ENCODE results near the gene FBXO22.

FBXO22 gene

GRCh38 chr15:75924576-75924975 lies 20.9 kb downstream of the FBXO22 start:
- Histone ChIP-seq H3K36me3 (ENCODE audit: control insufficient read depth in 2 of 2, insufficient read depth in 1 of 2, low read length in 2 of 2) (peaks cover 33 to 74% of the 10 kb centered on the region in 2 experiments), H3K4me1 (ENCODE audit: control insufficient read depth, insufficient read depth, low read length) (peaks cover 4% of the 10 kb centered on the region), H3K9me3 (ENCODE audit: control insufficient read depth, insufficient read depth, low read depth, low read length) (no peaks in the 10 kb centered on the region), H3K4me3 (ENCODE audit: low read depth, low read length) (no peak overlapping the region), H3K27ac (ENCODE audit: extremely low read depth, low read depth, low read length) (no peak overlapping the region)
- ChIA-PET CTCF (interaction anchor here (0.7 to 2.0 kb wide), 5 partner anchors 13 to 226 kb away, joined by 3 to 8 read pairs (median 3); no protein-coding TSS in a partner anchor), POLR2A (no interaction called here)
- TF ChIP-seq ZNF610 (tag by site-specific recombination; IDR thresholded peaks at IDR 0.05; ENCODE audit: borderline replicate concordance) (no peak), ZNF239 (tag by site-specific recombination; IDR thresholded peaks at IDR 0.05) (no peak), PRDM4 (tag by site-specific recombination; IDR thresholded peaks at IDR 0.05) (no peak), ZNF830 (tag by site-specific recombination; IDR thresholded peaks at IDR 0.05; ENCODE audit: low read depth) (no peak), ZBTB1 (tag by site-specific recombination; IDR thresholded peaks at IDR 0.05) (no peak), ZNF18 (tag by site-specific recombination; IDR thresholded peaks at IDR 0.05) (no peak), ZNF768 (tag by site-specific recombination; IDR thresholded peaks at IDR 0.05) (no peak), ZNF785 (tag by site-specific recombination; IDR thresholded peaks at IDR 0.05) (no peak), ZSCAN18 (tag by site-specific recombination; IDR thresholded peaks at IDR 0.05) (no peak), ZIC2 (tag by site-specific recombination; IDR thresholded peaks at IDR 0.05) (no peak), ZNF692 (tag by site-specific recombination; IDR thresholded peaks at IDR 0.05) (no peak), GLIS2 (tag by site-specific recombination; IDR thresholded peaks at IDR 0.05) (no peak), WT1 (tag by site-specific recombination; IDR thresholded peaks at IDR 0.05) (no peak), ZNF394 (tag by site-specific recombination; IDR thresholded peaks at IDR 0.05; ENCODE audit: borderline replicate concordance) (no peak), ZNF37A (tag by site-specific recombination; IDR thresholded peaks at IDR 0.05) (no peak)

- Histone ChIP-seq H3K27ac (ENCODE audit: extremely low read depth, low read depth, low read length) (no peak overlapping the region), H3K9me3 (ENCODE audit: control insufficient read depth, insufficient read depth, low read depth, low read length) (no peaks in the 10 kb centered on the region), H3K36me3 (ENCODE audit: control insufficient read depth in 2 of 2, insufficient read depth in 1 of 2, low read length in 2 of 2) (peaks cover 42 to 74% of the 10 kb centered on the region in 2 experiments), H3K4me3 (ENCODE audit: low read depth, low read length) (no peak overlapping the region), H3K4me1 (ENCODE audit: control insufficient read depth, insufficient read depth, low read length) (peaks cover 9% of the 10 kb centered on the region)
- POLR2A ChIA-PET: interaction anchor here (0.6 kb wide), 1 partner anchor 244 kb away, joined by 3 read pairs; no protein-coding TSS in a partner anchor
- CTCF ChIA-PET: interaction anchor here (0.7 to 1.3 kb wide), 4 partner anchors 12 to 226 kb away, joined by 3 to 4 read pairs (median 3); no protein-coding TSS in a partner anchor
- TF ChIP-seq ZNF488 (tag by site-specific recombination; IDR thresholded peaks at IDR 0.05) (no peak), ZNF585B (tag by site-specific recombination; IDR thresholded peaks at IDR 0.05) (no peak), ZNF324 (tag by site-specific recombination; IDR thresholded peaks at IDR 0.05) (no peak), ZNF639 (tag by site-specific recombination; IDR thresholded peaks at IDR 0.05) (no peak), ZNF133 (tag by site-specific recombination; IDR thresholded peaks at IDR 0.05) (no peak), AEBP2 (tag by site-specific recombination; IDR thresholded peaks at IDR 0.05; ENCODE audit: borderline replicate concordance) (no peak), ZNF146 (tag by site-specific recombination; IDR thresholded peaks at IDR 0.05) (no peak), BCL11B (tag by site-specific recombination; IDR thresholded peaks at IDR 0.05; ENCODE audit: low read depth) (no peak), ZBTB48 (tag by site-specific recombination; IDR thresholded peaks at IDR 0.05) (no peak), PRDM1 (tag by site-specific recombination; IDR thresholded peaks at IDR 0.05) (no peak)
Observed at GRCh38 chr15:75925440-75925839, 21.8 kb downstream of the FBXO22 start.

Measured in HEK293 (cell line).